Cerebellar cortex (tissue), 1 donor: ENCODE results near the gene CLMN.
"Not testable (repeated sequence)": the region's sequence is repeated elsewhere in the genome, so short reads cannot be mapped to it uniquely, and the experiment has no call there.

Source experiments
- DNase-seq: peaks from one replicate; pipeline ENCODE4 v3.0.0-alpha.2; 2015; ENCODE audit warnings: low spot score

CLMN gene

DNA sequence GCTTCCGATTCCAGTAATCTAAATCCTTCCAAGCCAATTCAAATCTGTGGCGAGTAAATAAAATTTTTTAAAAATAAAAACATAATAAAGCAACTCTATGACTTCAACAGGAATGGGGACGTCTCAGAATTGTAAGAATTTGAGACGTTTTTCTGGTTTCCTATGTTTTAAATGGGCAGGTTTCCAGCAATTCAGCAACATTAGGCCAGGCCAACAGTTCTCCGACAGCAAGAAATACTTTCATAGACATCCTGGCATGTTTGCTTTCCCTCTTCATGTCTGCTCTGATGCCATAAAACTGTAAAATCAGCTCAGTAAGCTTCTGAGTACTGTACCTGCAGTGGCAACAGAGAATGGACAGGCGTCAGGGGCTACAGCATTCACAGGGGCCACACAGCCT, 126.6 kb downstream of the CLMN start:
- no peak for DNase-seq

DNA sequence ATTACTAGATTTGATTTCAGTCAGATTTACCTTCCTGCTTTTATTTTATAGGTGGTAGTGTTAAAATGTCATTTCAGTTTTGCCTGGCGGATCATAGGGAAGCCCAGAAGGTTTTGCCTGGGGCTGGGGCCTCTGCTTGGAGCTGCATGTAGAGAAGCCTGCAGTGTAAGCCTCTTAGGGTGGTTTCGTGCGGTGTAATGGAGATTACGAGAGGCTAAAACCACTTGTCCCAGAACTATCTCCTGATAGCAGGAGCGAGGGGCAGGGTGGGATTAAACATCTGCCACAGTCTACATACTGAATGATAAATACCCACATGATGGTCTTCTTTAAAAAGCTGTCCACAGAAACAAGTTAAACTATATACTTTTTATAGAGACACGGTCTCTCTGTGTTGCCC, 127.4 kb downstream of the CLMN start:
- DNase-seq, result no peak

DNA sequence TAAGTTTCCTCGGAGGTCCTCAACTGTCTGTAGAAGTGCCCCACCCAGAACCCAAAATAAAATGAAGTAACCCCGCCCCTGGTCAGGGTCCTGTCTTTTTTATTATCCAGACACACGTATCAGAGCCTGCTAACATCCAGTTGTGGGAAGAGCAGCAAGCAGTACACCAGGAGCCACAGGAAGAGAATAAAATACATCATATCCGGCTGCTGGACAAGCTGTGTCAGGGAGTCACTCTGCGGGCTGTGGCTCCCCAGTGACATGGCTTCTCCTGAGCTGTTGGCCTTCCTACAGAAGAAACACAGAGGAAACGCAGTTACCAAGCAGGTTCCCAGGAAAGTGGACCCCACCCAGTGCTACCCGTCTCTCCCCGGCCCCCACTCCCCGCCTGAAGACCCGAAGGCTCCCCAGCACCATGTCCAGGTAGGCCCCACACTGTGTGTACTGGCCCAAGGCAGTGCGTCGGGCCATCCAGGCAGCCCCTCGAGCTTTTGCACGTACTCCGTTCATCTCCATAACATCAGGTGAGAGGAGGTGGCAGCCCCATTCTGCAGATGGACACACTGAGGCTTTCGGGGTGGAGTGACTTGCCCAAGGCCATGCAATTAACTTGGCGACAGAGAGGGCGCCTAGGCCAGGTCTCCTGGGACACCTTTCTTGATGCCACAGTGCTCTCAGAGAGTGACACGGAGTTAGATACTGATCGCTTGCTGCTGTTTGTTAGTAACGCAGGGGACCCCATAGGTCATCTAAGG, 128.1 kb downstream of the CLMN start:
- DNase-seq, result no peak

DNA sequence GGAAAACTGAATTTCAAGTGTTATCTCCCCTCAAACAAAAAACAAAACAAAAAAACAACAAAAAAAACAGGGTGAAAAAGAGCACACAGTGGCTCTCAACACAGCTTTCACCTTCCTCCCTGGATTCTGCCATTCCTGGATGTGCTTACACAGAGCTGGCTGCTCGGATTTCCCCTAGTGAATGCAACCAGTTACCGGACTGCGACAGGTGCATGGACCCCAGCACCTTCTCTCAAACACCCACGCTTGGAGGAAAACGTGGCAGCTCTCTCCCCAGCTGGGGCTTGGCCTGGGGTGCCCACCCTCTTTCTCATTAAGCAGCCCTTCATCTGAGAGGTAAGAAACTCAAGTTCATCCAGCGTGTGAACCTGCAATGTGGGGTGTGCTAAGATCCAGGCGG, 128.9 kb downstream of the CLMN start:
- no peak for DNase-seq

DNA sequence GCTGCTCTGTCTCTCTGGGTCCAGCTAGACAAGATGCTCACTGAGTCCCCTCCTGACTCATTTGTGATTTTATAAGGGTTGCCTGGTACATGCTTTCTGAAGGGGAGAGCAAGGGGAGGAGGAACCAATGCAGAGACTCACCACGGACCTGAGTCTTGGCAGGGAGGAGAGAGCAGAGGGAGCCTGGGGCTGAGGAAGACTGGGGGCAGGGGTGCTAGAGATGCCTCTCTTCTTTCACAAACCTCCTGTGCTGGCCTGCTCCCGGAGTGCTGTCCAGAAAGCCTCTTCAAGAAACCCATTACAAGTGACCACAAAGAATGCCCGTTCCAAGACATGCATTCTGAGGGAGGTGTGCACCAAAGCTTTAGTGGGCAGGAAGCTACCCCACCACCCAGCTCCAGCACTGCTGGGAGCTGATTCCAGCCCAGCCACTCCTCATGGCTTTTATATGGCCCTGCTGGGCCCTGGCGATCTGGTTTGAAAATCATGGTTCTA, 129.3 kb downstream of the CLMN start:
- no peak for DNase-seq

DNA sequence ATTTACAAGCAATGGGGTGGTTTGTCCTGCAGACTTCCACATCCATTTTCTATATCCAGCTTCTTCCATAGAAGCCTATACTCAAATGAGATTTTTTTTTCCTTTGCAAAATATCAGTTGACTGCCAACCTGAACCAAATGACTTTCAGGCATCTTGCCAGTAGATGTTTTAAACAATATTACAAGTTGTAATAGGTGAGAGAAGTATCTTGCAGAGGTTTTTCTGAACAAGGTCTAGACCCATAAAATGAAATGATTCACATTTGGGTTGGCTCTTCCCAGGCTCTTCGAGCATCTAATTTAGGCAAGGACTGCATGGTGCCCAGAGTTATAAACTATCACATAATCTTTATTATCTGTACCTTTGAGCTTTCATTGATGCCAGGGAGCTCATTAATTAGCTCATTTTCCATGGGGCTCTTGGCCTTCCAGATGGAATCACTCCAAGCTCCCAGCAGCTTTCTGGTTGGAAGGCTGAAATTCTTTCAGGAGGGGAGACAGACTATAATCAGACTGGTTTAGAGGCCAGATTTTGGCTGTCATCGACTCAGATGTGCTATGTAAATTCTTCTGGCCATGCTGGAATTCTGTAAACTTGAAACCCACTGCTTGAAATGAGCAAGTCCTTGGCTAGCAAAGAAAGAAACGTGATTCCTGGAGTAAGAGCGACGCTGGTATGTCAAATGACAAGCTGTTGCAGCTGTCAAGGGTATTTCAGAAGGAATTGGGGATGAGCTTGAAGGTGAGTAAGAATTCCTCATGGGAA, 130.2 kb downstream of the CLMN start:
- DNase-seq, result peak; percentile 22

DNA sequence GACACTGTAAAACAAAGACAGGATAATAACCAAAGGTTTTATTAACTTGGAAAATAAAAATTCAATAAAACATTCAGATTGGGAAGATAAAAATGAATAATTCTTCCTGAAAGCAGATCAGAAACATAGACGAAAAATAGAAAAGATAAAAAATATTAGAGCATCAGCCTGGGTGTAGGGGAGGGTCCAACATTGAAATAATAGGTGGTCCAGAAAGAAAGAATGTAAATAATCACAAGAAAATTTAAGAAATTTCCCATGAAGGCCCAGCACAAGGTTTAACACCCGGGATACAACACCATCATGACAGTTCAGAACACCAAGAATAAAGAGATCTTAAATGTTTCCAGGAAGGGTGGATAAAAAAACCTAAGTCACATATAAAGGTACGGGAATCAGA, 131.3 kb downstream of the CLMN start:
- DNase-seq, result no peak

DNA sequence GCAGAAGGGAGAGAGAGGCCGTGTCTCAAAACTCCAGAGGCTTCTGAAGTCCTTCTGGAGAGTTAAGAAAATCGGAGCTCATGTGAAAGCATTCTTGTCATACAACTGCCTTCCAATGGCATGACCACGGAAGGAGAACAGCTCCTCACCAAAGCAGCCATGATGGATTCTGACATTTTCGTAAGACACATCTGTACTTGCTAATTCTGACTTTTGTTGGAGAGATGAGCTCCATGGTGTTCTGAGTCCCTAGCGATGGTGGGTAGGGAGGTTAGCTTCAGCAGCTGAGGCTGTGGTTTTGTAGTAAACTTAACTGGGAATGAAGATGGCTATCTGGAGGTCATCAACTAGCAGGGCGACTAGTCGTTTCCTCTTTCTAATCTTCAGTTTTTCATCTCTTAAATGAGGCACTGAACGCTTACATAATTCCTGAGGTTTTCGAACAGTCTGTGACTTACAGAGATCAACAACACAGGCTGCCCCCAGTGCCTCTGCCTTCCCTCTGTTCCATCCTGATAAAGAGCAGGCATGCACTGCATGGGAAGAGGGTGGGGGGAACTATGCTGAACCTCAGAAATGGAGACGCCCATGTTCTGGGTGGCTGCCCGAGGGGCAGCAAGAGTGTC, 133.8 kb downstream of the CLMN start:
- no peak for DNase-seq

DNA sequence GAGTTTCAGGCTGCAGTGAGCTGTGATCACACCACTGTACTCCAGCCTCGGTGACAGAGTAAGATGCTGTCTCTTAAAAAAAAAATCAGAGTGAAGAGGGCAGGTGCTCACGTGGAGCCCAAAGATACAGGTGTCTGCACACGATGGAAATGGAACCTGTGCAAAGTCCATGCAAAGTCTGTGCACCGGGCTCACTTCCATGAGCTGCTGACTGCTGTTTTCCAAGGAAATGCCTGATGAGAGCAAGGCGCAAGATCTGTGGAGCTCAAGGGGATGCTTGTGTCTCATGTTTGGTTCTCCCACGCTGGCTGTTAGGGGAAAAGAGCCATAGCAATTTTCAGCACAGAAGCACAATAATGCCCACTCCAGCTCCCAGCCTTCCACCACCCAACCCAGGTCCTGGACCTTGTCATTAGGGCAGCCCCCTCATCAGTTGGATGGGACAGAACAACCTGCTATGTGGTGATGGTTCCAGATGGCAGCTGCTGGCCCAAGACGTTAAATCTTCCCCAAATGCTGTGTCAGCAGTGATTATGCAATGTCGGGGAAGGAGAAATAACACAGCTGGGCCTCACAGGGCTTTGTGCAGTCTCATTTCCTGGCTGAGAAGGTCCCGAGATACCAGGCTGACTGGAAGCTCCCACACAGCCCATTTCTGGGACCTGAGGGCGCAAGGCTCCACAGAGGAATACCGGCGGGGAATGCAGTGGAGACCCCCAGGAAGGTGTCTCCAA, 134.5 kb downstream of the CLMN start:
- DNase-seq, result no peak

DNA sequence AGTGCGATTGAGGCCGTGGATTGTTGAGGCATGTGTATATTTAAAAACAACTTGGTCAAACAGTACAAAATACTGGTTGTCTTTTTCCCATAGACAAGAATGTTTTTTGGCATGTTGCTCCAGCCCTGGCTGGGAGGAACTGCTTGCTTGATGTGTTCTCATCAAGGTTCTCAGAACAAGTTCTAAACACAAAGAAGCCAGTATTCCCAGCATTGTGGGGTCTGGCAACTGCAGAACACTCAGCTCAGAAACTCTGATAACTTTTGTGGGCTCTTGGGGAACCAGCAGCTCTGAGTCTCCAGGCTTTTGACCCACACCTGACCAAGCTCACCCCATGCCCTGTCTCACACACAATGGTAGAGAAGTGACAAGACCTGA, 135.3 kb downstream of the CLMN start:
- DNase-seq, result no peak

DNA sequence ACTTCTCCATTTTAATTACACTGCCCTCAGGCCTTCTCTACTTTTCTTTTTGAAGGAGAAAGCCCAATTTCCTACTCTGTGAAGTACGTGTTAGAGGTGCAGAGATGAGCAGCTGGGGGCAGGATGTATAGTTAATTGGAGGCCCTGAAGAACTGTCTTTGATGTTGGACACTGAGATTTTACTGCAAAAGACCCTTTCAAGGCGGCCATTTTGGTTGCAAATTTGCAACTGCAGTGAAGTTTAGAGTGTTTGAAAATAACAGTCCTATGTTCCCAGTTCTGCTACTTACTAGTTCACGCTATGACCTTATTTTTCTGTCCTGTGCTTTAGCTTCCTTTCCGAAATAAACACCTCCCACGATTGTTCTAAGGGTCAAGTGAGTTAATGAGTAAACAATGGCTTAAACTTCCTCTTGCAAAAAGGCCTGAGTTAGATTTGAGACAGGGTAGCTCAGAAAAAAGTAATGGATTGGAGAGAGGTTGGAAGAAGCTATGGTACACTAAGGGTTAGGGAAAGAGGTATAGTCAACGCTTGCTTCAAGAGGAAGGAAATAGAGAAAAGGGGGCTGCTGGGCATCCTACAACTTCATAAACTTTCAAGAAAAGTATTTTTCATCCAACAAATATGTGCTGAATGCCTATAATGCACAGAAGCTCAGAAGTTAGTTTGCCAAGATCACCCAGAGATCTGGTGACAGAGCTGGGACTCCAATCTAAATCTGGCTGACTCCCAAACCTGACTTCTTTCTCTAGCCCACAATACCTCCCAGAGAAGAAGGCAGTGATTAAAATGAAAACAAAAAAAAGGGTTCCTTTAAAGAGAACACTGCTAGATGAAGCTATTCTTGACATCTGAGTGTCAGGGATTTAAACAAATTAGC, 135.9 kb downstream of the CLMN start:
- DNase-seq, result no peak

DNA sequence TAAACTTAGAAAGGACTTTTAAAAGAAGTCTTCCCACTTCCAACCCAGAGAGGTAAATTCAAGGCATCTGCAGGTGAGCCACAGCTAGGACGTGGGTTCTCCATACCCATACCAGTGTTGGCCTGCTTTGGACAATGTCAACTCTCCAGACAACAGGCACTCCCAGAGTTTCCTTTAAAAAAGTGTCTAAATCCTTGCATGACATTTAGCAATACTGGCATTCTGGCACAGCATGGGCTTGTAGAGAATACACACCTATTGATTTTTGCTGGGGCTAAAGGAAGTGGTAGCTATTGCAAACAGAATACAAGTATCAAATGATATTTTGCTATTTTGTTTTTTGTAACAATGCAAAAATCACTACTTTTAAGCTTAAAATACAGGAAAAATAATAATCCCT, 136.6 kb downstream of the CLMN start:
- DNase-seq, result no peak

DNA sequence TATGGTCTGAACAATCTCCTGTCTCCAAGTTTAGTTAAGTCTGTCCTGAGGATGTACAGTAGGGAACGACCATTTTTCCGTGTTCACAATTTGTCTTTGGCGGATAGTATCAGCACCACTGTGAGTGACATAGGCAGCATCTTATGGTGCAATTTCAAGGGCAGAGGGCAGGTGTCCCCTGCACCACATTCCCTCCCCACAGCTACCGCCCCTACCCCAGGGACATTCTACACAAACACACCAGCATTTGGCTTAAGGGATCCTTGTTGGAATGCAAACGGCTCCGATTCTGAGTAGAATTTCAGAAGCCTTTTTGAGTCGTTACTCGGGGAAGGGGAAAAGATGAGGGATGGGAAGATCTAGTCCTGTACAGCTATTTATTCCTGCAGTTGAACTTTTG, 137.3 kb downstream of the CLMN start:
- DNase-seq, result no peak

DNA sequence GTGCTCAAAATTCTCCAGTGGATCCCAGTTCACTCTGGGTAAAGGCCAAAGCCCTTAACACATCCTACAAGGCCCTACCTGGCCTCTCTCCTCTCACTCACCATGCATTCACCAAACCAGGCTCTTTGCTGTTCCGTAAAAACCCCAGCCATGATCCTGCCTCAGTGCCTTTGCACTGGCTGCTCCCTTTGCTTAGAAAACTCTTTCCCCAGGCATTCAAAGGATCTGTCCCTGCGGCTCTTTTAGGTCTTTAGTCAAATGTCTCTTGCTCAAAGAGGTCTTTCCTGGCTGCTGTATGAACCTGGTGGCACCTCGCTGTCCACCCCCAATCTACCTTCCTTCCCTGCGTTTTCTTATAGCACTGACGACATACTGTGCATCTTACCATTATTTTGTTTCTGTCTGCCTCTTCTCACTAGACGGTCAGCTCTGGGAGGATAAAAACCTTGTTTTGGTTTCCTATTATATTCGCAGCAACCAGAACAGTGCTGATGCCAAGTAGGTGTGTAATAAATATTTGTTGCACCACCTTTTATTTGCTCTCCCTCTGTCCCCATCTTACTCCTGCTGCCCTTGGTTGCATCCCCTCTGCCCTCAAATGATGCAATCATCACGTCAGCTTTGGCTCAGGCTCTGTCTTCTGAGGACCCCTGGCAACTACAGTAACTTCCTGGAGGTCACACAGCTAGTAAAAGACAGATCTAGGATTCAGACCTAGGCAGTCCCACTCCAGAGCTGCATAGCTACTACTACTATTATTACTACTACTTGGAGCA, 138.6 kb downstream of the CLMN start:
- no peak for DNase-seq

DNA sequence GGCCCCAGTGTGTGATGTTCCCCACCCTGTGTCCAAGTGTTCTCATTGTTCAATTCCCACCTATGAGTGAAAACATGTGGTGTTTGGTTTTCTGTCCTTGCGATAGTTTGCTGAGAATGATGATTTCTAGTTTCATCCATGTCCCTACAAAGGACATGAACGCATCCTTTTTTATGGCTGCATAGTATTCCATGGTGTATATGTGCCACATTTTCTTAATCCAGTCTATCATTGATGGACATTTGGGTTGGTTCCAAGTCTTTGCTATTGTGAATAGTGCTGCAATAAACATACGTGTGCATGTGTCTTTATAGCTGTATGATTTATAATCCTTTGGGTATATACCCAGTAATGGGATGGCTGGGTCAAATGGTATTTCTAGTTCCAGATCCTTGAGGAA, 144.0 kb downstream of the CLMN start:
- not testable (repeated sequence) for DNase-seq

DNA sequence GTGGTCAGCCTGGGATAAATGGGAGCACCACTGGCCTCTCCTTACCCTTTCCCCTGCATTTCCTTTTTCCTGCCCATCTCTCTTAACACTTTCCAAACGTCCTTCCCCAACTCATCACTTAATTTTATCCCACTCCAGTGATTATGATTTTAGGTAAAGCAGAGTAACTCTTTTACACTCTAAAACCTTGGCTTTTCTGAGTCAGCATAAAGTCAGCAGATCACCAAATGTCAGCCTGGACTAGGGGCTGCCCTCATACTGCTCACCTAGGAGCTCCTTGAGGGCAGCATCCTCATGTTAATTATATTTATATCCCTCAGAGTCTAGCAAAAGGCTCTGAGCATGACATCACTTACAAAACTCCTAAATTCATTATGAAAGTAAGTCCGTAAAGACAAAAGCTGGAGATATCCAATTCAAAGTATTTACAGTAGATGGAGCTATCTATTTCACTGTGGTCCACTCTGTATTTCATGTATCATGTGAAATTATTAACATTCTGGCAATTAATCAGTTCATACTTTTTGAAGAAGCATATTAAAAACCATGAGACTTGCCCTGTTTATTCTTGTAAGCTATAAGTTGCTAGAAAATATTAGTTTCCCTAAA, 145.4 kb downstream of the CLMN start:
- DNase-seq, result no peak

DNA sequence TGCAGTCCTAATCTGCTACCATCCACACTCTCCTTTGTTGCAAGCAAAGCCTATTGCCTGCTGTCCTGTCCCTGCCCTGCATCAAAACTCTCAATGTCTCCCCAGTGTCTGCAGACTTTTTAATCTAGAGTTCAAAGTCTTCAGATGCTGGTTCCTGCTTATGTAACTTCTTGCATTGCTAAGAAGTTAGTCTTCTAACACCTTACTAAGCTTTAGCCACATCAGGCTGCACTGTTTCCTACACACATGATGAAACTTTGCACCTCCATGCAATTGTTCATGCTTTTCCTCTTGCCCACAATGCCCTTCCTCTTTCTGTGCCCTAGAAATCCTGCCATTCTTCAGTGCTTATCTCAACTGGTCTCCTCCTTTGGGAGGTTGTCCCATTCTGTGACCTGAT, 146.2 kb downstream of the CLMN start:
- DNase-seq, result no peak

DNA sequence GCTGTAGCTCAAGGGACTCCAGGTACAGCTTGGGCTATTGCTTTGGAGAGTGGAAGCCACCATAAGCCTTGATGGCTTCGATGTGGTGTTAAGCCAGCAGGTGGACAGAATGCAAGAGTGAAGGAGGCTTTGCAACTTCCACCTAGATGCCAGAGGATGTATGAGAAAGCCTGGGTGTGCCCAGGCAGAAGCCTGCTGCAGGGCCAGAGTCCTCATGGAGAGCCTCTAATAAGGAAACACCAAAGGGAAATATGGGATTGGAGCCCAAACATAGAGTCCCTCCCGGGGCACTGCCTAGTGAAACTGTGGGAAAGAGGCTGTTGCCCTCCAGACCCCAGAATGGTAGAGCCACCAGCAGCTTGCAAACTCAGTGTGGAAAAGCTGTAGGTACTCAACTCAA, 152.5 kb downstream of the CLMN start:
- DNase-seq, result no peak

DNA sequence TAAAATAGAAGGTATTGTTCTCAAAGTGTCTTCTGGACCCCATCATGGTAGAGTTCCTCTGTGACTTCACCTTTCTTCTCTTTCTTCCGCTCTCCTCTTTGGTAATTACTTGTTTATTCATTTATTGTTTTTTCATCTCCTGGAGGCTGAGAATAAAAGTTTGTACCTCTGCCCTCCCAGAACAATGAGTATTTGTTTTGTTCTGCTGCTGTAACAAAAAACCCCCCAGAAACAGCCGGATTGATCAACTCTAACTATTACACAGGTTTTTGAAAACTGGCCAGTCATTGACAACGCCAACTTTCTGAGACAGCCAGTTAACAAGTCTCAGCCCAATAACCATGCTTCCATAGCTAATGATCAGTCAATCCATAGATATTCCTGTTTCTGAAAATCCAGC, 154.2 kb downstream of the CLMN start:
- no peak for DNase-seq

DNA sequence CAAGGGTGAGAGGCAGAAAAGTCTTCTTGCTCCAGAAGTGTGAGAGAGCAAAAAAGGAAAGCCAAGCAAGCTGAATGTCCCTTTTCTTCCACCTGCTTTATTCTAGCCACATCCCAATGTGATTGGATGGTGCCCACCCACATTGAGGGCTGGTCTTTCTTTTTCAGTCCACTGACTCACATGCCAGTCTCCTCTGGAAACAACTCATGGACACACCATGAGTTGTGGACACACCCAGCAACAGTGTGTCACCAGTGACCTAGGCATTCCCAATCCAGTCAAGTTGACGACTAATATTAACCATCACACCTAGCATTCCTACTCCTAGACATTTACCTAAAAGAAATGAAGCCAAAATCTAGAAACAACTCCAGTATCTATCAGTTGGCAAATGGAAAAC, 155.2 kb downstream of the CLMN start:
- DNase-seq, result no peak
